ENCODE measurements around the gene CCL22.

GRCh38 chr16:57325458-57325857 lies 33.1 kb upstream of the CCL22 start:
- TF ChIP-seq CTCF (IDR thresholded peaks at IDR 0.05): no peak
- TF ChIP-seq POLR2A (IDR thresholded peaks at IDR 0.05): no peak
